HepG2 (cell line): ENCODE results near the gene STIM2. TPM values are rescaled to one million over a fixed set of nuclear protein-coding genes. Genes with fewer than 3 reads are reported as not detected.

Experiments
- ATAC-seq: fragments of 200-7000 bp; cut with Tn5 transposase; 3 replicates; pipeline ENCODE4 v1.9.1; 2020; ENCODE audit warnings: mild to moderate bottlenecking, moderate library complexity
- BruUV-seq: library from RNA; stranded (reverse); fragments of 400-500 nt; replicated peaks from 2 replicates; lab custom pipeline; 2021; lab: Mats Ljungman, UMichigan
- CTCF ChIA-PET: fragments of 300-600 bp; formaldehyde crosslinking; extraction: SDS; loops from one replicate; lab custom pipeline; 2021; ENCODE audit warnings: low total read pairs, inconsistent platforms, low intra/inter-chr PET ratio; lab: Yijun Ruan, JAX
- POLR2A ChIA-PET: fragments of 350-600 bp; sonication (Branson Sonifier 250); formaldehyde crosslinking; loops from one replicate; lab custom pipeline; 2020; ENCODE audit warnings: antibody characterized with exemption, inconsistent platforms; lab: Yijun Ruan, JAX
- DNase-seq: peaks from one replicate; pipeline ENCODE4 v3.0.0-alpha.2; 2015; ENCODE audit warnings: low spot score
- FAIRE-seq: peaks from 3 replicates; lab custom pipeline; 2011; peaks lifted over from hg19 to GRCh38; lab: Jason Lieb, UNC
- H2AFZ ChIP-seq: one replicate; pipeline ENCODE4 v1.6.1; 2011; ENCODE audit warnings: low read length, inconsistent platforms
- H3K27ac ChIP-seq: fragments of 300-600 bp; 3 replicates; pipeline ENCODE4 v1.8.0; 2011; ENCODE audit warnings: mixed run types, mild to moderate bottlenecking, mixed read lengths, low read length, inconsistent platforms; ENCODE audit not compliant: insufficient read depth; ENCODE audit errors: extremely low read length
- H3K27me3 ChIP-seq, 2 experiments: fragments of 200-600 bp in 1 of 2; 2 replicates in 1 of 2; 3 replicates in 1 of 2; pipeline versions ENCODE4 v1.6.0 to v1.8.0; 2011; ENCODE audit warnings: low read length in 2 of 2, mild to moderate bottlenecking in 2 of 2, moderate library complexity in 2 of 2, inconsistent platforms in 1 of 2; ENCODE audit not compliant: insufficient read depth in 2 of 2, control insufficient read depth in 1 of 2
- H3K36me3 ChIP-seq, 2 experiments: fragments of 200-600 bp in 1 of 2; replicated peaks in 1 of 2; 2 replicates in 1 of 2; 3 replicates in 1 of 2; pipeline versions ENCODE4 v1.5.1 to v1.8.0; 2011; ENCODE audit warnings: low read length in 2 of 2, inconsistent platforms in 1 of 2; ENCODE audit not compliant: insufficient read depth in 2 of 2, control insufficient read depth in 1 of 2
- H3K4me1 ChIP-seq: 2 replicates; pipeline ENCODE4 v1.5.1; 2012; ENCODE audit warnings: low read length, inconsistent platforms; ENCODE audit not compliant: insufficient read depth
- H3K4me2 ChIP-seq: 2 replicates; pipeline ENCODE4 v1.6.0; 2011; ENCODE audit warnings: low read depth, low read length, inconsistent platforms
- H3K4me3 ChIP-seq, 3 experiments: fragments of 200-600 bp in 1 of 3; sonication (generic), shearing (Covaris generic) in 1 of 3; replicated peaks in 1 of 3; 2 replicates each; pipeline ENCODE4 v1.5.1; 2011 to 2016; ENCODE audit warnings: low read length in 3 of 3, inconsistent platforms in 2 of 3, low read depth in 2 of 3, mild to moderate bottlenecking in 2 of 3, control low read depth in 1 of 3, mixed read lengths in 1 of 3; ENCODE audit not compliant: insufficient read depth in 1 of 3
- H3K79me2 ChIP-seq: one replicate; pipeline ENCODE4 v1.6.1; 2011; ENCODE audit warnings: low read length, inconsistent platforms; ENCODE audit not compliant: insufficient read depth
- H3K9ac ChIP-seq: 2 replicates; pipeline ENCODE4 v1.6.0; 2011; ENCODE audit warnings: mild to moderate bottlenecking, low read depth, low read length, inconsistent platforms; ENCODE audit not compliant: insufficient read depth
- H3K9me3 ChIP-seq: 2 replicates; pipeline ENCODE4 v1.5.1; 2012; ENCODE audit warnings: mild to moderate bottlenecking, low read length
- H4K20me1 ChIP-seq: 2 replicates; pipeline ENCODE4 v1.6.0; 2011; ENCODE audit warnings: inconsistent platforms, mild to moderate bottlenecking, low read length, moderate library complexity; ENCODE audit not compliant: insufficient read depth
- MED1 ChIP-seq: sonication (generic); formaldehyde crosslinking; IDR thresholded peaks from 2 replicates; pipeline ENCODE4 v1.4.0; 2020; ENCODE audit warnings: missing genetic modification reagents
- MEIS2 ChIP-seq: sonication (generic); formaldehyde crosslinking; IDR thresholded peaks from 2 replicates; pipeline ENCODE4 v1.9.0; 2021; ENCODE audit warnings: mild to moderate bottlenecking, missing genetic modification reagents
- TAF15 ChIP-seq: fragments of 200-400 bp; formaldehyde crosslinking; IDR thresholded peaks from one replicate; pipeline ENCODE4 v1.6.1; 2018; ENCODE audit warnings: mild to moderate bottlenecking, low read depth, low read length; ENCODE audit not compliant: poor library complexity, severe bottlenecking
- TRAFD1 ChIP-seq: sonication (generic); formaldehyde crosslinking; IDR thresholded peaks from 2 replicates; pipeline ENCODE4 v1.5.1; 2020; ENCODE audit warnings: missing genetic modification reagents, mild to moderate bottlenecking, borderline replicate concordance
- ZKSCAN8 ChIP-seq: IDR thresholded peaks from 2 replicates; pipeline ENCODE4 v1.6.1; 2016; ENCODE audit warnings: borderline replicate concordance, missing genetic modification reagents, missing compliant biosample characterization
- ZNF770 ChIP-seq: sonication (generic); formaldehyde crosslinking; IDR thresholded peaks from 2 replicates; pipeline ENCODE4 v1.5.0; 2020; ENCODE audit warnings: mild to moderate bottlenecking, missing genetic modification reagents
- WGBS: methylation state at CpG from one replicate; pipeline ENCODE4 v1.1.6; 2017; ENCODE audit warnings: low lambda C conversion rate; 5-methylcytosine and 5-hydroxymethylcytosine counted together
- in situ Hi-C: cut with HindIII; loops from 2 replicates; pipeline ENCODE4 v1.10.0; 2017; ENCODE audit warnings: low pct_unique_long_range_greater_than_20kb; ENCODE audit not compliant: extremely low pct_ligation_motif_present
- intact Hi-C: fragments of 100-400 bp; cut with micrococcal nuclease; formaldehyde crosslinking; loops from one replicate; pipeline ENCODE4 v1.10.0; 2022; ENCODE audit not compliant: unreplicated experiment
- polyA plus RNA-seq, 8 experiments: library from polyadenylated mRNA; depleted of rRNA in 3 of 8; stranded (reverse) in 7 of 8; unstranded in 1 of 8; fragments of >200 nt; fragmentation: Illumina TruSeq in 4 of 8; extraction: Trizol in 4 of 8; gene quantifications; 2 replicates each; pipeline versions ENCODE4 v1.2.1 to v1.2.3, GENCODE V29; 2011 to 2016; ENCODE audit warnings: low read depth in 4 of 8, missing spikeins in 1 of 8, mixed read lengths in 1 of 8; ENCODE audit not compliant: insufficient read depth in 1 of 8
- total RNA-seq, 5 experiments: library from RNA; depleted of rRNA; stranded (reverse); fragments of >200 nt; fragmentation: Illumina TruSeq; extraction: Trizol; gene quantifications; 2 replicates each; pipeline ENCODE4 v1.2.3, GENCODE V29; 2016; ENCODE audit warnings: low read depth in 1 of 5

The STIM2 gene
- total and polyA plus RNA-seq, 2 of the 13 experiments (the other 11 are each of a cell fraction or from before 2014, with no cell fraction given) = 19.3 to 19.4 TPM

DNA sequence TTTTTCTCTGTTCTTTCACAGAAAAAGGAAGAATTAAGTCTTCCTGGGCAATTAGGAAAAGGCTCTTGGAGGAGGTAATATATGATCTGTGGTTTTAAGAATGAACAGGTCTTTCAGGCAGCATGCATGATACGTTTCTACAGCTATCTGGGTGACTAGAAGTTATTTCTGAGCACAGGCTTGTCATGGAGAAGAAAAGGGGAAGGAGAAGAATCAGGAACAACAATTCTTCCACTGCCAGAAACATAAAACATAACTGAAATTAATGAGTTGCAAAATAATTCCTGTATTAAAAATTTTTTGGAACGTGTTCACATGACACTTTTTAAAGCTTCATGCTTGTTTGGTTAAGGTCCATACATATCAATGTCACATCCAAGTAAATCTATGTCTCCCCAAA is 17.7 kb upstream of the STIM2 start:
- FAIRE-seq (no peak), ATAC-seq (no peak), DNase-seq (no peak)
- Histone ChIP-seq H3K9me3 (no peaks in the 10 kb centered on the region), H3K4me1 (no peaks in the 10 kb centered on the region), H2AFZ (no peak overlapping the region), H3K4me2 (no peak overlapping the region), H3K27ac (no peak overlapping the region), H4K20me1 (no peaks in the 10 kb centered on the region), H3K79me2 (no peaks in the 10 kb centered on the region)
- WGBS = 2% methylated on average over 2 of the region's 2 CpGs
- no TSS peak for BruUV-seq
- in situ Hi-C loops (no loop called here), intact Hi-C loops (no loop called here)
- CTCF ChIA-PET = no interaction called here
- POLR2A ChIA-PET = no interaction called here
- TF ChIP-seq ZNF770 (no peak), MED1 (no peak), TAF15 (no peak), TRAFD1 (CRISPR knock-in tag) (no peak), ZKSCAN8 (CRISPR knock-in tag) (no peak), MEIS2 (CRISPR knock-in tag) (no peak)
- TF ChIP-seq, all 625 proteins: peak for 0
- Histone ChIP-seq H3K4me3 (no peak overlapping the region), H3K27me3 (peaks cover 0 to 9% of the 10 kb centered on the region in 2 experiments; a peak in 2 of 5 replicates), H3K36me3 (no peaks in the 10 kb centered on the region), H3K9ac (no peak overlapping the region)
